Stimulated activated CD4-positive, alpha-beta T cell treated with anti-CD3 and anti-CD28 coated beads, Interleukin-4, amount 100 ng/mL, for 48 hours (primary cell): ENCODE results near the gene IFT88.

Experiments
- DNase-seq, 2 donors: peaks; one replicate each; pipeline ENCODE4 v3.0.0-alpha.2; 2020; ENCODE audit warnings: low read depth in 2 of 2

Gene IFT88

GRCh38 chr13:20716951-20717350, 150.0 kb downstream of the IFT88 start:
- no peak for DNase-seq

- DNase-seq: no peak
These were observed 150.9 kb downstream of the IFT88 start for GRCh38 chr13:20717581-20718542.

DNA sequence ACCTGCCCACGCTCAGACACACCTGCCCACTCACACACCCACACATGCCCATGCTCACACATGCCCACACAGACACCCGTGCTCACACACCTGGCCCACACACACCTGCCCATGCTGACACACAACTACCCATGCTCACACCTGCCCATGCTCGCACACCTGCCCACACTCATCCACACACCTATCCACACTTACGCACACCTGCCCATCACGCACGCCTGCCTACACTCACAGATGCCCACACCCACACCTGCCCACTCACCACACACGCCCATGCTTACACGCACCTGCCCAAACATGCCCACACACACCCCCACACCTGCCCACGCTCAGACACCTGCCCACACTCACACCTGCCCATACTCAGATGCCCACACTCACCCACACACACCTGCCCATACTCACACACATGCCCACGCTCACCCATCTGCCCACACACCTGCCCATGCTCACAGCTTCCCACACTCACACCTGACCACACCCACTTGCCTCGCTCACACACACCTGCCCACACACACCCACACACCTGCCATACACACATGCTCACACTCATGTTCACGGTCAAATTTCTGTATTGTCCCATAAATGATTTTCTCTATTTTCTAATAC, 152.1 kb downstream of the IFT88 start:
- no peak for DNase-seq

GRCh38 chr13:20719783-20720182, 152.8 kb downstream of the IFT88 start:
- DNase-seq: no peak

DNA sequence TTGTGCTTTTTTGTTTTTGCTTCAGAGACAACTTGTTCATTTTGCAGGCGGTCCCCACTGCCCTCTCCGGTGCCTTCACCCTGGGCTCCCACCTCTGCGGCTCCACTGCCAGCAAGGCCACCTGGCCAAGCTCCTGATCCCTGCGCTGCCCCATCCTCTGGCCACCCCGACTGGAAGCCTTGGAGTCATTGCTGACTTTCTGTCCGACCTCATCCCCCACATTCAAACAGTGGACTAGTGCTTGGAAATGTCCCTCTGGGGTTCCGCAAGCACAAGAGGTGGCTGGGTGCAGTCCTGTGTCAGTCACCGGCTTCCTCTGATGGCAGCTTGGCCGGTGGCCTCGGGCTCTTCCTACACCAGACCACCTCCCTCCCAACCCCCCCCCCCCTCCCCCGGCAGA, 153.5 kb downstream of the IFT88 start:
- DNase-seq: no peak

DNA sequence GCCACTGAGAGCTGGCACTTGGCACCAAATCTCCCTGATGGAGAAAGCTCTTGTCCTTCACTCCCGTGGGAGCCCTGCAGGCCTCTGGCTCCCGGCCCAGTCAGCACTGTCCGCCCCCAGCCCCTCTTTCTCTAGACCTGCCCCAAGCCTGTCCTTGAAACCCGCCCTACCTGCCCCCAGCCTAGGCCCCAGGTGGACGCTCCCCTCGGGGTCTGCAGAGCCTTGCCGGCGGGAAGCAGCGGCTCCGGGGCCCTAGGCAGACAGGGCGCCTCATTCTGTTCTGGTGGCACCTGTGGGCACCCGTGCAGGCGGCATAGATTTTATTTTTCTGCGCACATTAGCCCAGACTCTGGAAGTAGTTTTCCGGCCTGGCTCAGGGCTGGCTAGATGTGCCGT, 154.1 kb downstream of the IFT88 start:
- DNase-seq: no peak

DNA sequence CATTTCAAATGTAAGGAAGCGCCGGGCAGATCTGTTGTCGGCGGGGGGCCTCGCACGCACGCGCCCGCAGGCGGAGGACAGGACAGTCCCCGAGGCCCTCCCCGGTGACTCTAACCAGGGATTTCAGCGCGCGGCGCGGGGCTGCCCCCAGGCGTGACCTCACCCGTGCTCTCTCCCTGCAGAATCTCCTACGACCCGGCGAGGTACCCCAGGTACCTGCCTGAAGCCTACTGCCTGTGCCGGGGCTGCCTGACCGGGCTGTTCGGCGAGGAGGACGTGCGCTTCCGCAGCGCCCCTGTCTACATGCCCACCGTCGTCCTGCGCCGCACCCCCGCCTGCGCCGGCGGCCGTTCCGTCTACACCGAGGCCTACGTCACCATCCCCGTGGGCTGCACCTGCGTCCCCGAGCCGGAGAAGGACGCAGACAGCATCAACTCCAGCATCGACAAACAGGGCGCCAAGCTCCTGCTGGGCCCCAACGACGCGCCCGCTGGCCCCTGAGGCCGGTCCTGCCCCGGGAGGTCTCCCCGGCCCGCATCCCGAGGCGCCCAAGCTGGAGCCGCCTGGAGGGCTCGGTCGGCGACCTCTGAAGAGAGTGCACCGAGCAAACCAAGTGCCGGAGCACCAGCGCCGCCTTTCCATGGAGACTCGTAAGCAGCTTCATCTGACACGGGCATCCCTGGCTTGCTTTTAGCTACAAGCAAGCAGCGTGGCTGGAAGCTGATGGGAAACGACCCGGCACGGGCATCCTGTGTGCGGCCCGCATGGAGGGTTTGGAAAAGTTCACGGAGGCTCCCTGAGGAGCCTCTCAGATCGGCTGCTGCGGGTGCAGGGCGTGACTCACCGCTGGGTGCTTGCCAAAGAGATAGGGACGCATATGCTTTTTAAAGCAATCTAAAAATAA, 154.7 kb downstream of the IFT88 start:
- no peak for DNase-seq

- no peak for DNase-seq
These were observed 160.9 kb downstream of the IFT88 start for GRCh38 chr13:20727856-20728255.

- DNase-seq: no peak
These were observed 161.8 kb downstream of the IFT88 start for GRCh38 chr13:20728579-20729311.

DNA sequence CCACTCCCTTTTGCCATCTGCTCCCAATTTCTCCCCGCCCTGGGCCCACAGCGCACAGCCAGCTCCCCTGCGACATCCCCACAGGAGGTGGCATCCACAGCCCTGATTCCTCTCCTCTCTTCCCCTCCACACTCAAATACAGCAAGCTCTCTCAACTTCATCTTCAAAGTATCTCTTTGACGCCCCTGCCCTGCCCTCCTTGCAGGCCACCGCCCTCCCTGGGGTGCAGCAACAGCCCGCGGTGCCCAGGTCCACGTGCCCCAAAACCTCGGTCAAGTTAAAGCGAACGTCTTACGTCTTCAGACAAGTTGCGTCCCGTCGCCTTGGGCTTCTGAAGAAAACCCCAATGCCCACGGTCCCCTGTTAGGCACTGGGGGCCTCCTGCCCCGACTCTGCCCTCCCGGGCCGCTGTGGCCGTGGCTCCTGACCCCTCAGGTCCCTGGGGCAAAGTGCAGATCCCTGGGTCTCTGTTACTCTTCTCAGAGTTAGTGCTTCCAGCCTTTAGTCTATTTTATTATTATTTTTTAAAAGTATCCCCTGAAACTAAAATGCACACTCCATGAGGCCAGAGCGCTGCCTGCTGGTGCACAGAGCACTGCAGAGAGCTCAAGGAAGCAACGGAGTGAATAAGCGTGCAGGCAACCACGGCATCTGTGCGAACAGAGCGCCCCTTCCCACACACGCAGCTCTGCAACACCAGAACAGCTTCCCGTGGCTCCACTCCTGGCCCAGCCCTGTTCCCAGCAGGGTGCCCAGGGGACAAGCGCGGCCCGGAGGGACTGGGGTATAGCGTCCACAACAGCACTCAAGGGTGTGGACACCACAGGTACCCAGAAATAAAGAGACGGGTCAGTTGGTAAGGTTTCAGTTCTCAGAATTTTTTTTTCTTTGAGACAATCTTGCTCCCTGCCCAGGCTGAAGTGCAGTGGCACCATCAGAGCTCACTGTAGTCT, 163.0 kb downstream of the IFT88 start:
- DNase-seq: no peak

DNA sequence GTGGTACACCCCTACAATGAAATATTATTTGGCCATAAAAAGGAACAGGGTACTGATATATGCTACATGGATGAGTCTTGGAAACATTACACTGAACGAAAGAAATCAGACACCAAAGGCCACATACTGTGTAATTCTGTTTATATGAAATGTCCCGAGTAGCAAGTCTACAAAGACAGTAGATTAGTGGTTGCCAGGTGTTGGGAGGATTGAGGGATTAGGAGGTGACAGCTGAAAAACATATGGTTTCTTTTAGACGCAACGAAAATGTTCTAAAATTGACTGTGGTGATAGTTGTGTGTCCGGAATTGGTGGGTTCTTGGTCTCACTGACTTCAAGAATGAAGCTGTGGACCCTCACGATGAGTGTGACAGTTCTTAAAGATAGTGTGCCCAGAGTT, 171.7 kb downstream of the IFT88 start:
- no peak for DNase-seq

GRCh38 chr13:20740021-20740420, 173.1 kb downstream of the IFT88 start:
- no peak for DNase-seq
